Sigmoid colon (tissue), 7 donors: ENCODE results near the gene ODF4. TPM values are rescaled to one million over a fixed set of nuclear protein-coding genes. Genes with fewer than 3 reads are reported as not detected.
A peak's percentile ranks its signal among the peaks of the same experiment; 100 is the strongest.

Experiments used
- DNase-seq: peaks from one replicate; pipeline ENCODE4 v3.0.0-alpha.2; 2019
- H3K27ac ChIP-seq, 4 donors: fragments of 200-600 bp; sonication (generic); one replicate each; pipeline ENCODE4 v1.5.1; 2016 to 2019; ENCODE audit warnings: mild to moderate bottlenecking in 1 of 4
- H3K27me3 ChIP-seq, 3 donors: fragments of 200-600 bp; sonication (generic); one replicate each; pipeline ENCODE4 v1.5.1; 2019; ENCODE audit warnings: mild to moderate bottlenecking in 1 of 3
- H3K36me3 ChIP-seq, 4 donors: fragments of 200-600 bp; sonication (generic); one replicate each; pipeline ENCODE4 v1.5.1; 2016 to 2019
- H3K4me1 ChIP-seq, 4 donors: fragments of 200-600 bp; sonication (generic); one replicate each; pipeline ENCODE4 v1.5.1; 2017 to 2019
- H3K4me3 ChIP-seq, 4 donors: fragments of 200-600 bp; sonication (generic); one replicate each; pipeline ENCODE4 v1.5.1; 2017 to 2019; ENCODE audit warnings: mild to moderate bottlenecking in 2 of 4, moderate library complexity in 1 of 4
- H3K9me3 ChIP-seq, 4 donors: fragments of 200-600 bp in 3 of 4; sonication (generic) in 3 of 4; one replicate each; pipeline versions ENCODE4 v1.5.1 to v1.6.1; 2013 to 2019
- EP300 ChIP-seq, 4 donors: sonication (generic); formaldehyde crosslinking; IDR thresholded peaks; one replicate each; pipeline ENCODE4 v1.6.1; 2017; ENCODE audit warnings: antibody characterized with exemption in 4 of 4
- POLR2A ChIP-seq, 2 donors: fragments of 450-650 bp; IDR thresholded peaks; one replicate each; pipeline ENCODE4 v1.6.1; 2016; ENCODE audit warnings: antibody characterized with exemption in 2 of 2, mild to moderate bottlenecking in 2 of 2, moderate library complexity in 2 of 2
- POLR2AphosphoS5 ChIP-seq, 4 donors: sonication (generic); formaldehyde crosslinking; IDR thresholded peaks; one replicate each; pipeline ENCODE4 v1.6.1; 2017; ENCODE audit warnings: antibody characterized with exemption in 4 of 4
- WGBS, 2 donors: extraction: QIAGEN DNeasy Blood & Tissue Kit; methylation state at CpG; one replicate each; pipeline ENCODE4 v1.1.7; 2013; 5-methylcytosine and 5-hydroxymethylcytosine counted together
- intact Hi-C: fragments of 100-400 bp; cut with DNase I; formaldehyde crosslinking; loops from one replicate; pipeline ENCODE4 v1.15.1; 2023
- polyA plus RNA-seq, 3 donors: library from polyadenylated mRNA; stranded (reverse); fragments of 200-250 nt; gene quantifications; one replicate each; pipeline ENCODE4 v1.2.3, GENCODE V29; 2013
- total RNA-seq, 4 donors: library from RNA; depleted of rRNA; stranded (reverse); fragments of >200 nt; gene quantifications; one replicate each; pipeline ENCODE4 v1.1.0, GENCODE V29; 2016
- TF ChIP-seq, protein P1 (sequence below), 4 experiments: fragments of 450-650 bp in 3 of 4; fragments of 200-600 bp in 1 of 4; IDR thresholded peaks; one replicate each; pipeline ENCODE4 v1.5.1; 2016 to 2019; ENCODE audit warnings: antibody characterized with exemption in 4 of 4, mild to moderate bottlenecking in 3 of 4, moderate library complexity in 2 of 4
- donor health status: healthy with polysubstance abuse.
- donor health status: Bipolar disorder and iron deficiency.
- donor health status: healthy.

ODF4 gene
- total and polyA plus RNA-seq, 7 donors, result not detected

DNA sequence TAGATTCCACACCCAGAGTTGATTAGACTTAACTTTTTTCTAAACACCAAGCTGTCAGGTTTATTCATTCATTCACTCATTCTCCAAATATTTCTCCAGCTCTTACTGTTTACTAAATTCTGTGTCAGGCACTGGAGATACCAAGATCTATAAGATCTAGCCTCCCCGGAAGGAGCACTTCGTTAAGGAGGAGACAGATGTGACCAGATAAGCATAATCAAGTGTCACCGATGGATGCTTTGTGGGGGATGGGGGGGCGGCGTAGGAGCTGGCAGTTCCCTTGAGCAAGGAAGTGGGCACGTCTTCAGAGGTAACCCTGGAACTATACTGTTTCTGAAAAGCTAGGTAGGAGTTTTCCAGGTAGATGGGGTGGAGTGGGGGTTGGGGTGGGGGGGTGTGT, 47.2 kb downstream of the ODF4 start:
- TF ChIP-seq EP300 (IDR thresholded peaks at IDR 0.05) (no peak), POLR2AphosphoS5 (IDR thresholded peaks at IDR 0.05) (no peak), POLR2A (IDR thresholded peaks at IDR 0.05) (no peak)
- TF ChIP-seq, protein P1, sequence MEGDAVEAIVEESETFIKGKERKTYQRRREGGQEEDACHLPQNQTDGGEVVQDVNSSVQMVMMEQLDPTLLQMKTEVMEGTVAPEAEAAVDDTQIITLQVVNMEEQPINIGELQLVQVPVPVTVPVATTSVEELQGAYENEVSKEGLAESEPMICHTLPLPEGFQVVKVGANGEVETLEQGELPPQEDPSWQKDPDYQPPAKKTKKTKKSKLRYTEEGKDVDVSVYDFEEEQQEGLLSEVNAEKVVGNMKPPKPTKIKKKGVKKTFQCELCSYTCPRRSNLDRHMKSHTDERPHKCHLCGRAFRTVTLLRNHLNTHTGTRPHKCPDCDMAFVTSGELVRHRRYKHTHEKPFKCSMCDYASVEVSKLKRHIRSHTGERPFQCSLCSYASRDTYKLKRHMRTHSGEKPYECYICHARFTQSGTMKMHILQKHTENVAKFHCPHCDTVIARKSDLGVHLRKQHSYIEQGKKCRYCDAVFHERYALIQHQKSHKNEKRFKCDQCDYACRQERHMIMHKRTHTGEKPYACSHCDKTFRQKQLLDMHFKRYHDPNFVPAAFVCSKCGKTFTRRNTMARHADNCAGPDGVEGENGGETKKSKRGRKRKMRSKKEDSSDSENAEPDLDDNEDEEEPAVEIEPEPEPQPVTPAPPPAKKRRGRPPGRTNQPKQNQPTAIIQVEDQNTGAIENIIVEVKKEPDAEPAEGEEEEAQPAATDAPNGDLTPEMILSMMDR (IDR thresholded peaks at IDR 0.05), result no peak
- Histone ChIP-seq H3K36me3 (peaks cover 0 to 2% (median 0%) of the 10 kb centered on the region in 4 donors), H3K27me3 (no peaks in the 10 kb centered on the region), H3K4me1 (peaks cover 0 to 27% (median 12%) of the 10 kb centered on the region in 4 donors), H3K4me3 (no peak overlapping the region), H3K27ac (no peak overlapping the region), H3K9me3 (no peaks in the 10 kb centered on the region)
- WGBS, 2 donors, result 86 to 88% methylated on average over 6 of the region's 6 CpGs
- DNase-seq, result peak; percentile 19
- intact Hi-C loops, result no loop called here

DNA sequence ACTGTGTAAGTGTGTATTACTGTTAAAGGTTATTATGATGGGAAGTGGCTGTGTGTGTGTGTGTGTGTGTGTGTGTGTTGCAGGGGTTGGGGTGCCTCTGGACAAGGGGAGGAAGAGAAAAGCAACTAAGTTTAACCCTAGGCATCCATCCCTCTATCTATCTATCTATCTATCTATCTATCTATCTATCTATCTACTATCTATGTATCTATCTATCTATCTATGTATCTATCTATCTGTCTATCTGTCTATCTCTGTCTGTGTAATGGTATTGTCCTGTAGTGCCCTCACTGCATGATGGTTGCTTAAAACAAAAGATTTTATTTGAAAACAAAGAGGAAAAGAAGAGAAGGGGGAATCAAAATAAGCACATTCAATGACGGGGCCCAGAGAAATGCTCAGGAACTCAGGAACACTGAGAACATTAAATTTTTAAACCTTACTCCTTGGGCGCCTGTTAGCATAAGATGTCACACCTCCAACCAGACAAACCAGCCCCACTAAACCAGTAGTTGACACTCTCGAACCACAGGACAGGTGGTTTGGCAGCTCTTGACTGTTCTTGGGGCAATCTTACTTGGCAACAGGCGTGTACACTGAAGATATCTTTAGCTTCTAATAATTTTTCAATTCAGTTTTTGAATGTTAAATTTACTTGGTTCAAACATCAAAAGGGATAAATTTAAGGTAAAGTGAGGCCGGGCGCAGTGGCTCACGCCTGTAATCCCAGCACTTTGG, 48.4 kb downstream of the ODF4 start:
- Histone ChIP-seq H3K27me3 (peaks cover 0 to 8% (median 6%) of the 10 kb centered on the region in 3 donors), H3K4me1 (peaks cover 0 to 19% (median 7%) of the 10 kb centered on the region in 4 donors), H3K27ac (no peak overlapping the region), H3K36me3 (no peaks in the 10 kb centered on the region), H3K4me3 (no peak overlapping the region), H3K9me3 (no peaks in the 10 kb centered on the region)
- 86 to 88% methylated on average over 7 of the region's 7 CpGs for WGBS, 2 donors
- peak; percentile 14 for DNase-seq
- TF ChIP-seq POLR2A (IDR thresholded peaks at IDR 0.05) (no peak), EP300 (IDR thresholded peaks at IDR 0.05) (no peak), POLR2AphosphoS5 (IDR thresholded peaks at IDR 0.05) (no peak)
- TF ChIP-seq, protein P1 (IDR thresholded peaks at IDR 0.05), result no peak
- intact Hi-C loops, result no loop called here

DNA sequence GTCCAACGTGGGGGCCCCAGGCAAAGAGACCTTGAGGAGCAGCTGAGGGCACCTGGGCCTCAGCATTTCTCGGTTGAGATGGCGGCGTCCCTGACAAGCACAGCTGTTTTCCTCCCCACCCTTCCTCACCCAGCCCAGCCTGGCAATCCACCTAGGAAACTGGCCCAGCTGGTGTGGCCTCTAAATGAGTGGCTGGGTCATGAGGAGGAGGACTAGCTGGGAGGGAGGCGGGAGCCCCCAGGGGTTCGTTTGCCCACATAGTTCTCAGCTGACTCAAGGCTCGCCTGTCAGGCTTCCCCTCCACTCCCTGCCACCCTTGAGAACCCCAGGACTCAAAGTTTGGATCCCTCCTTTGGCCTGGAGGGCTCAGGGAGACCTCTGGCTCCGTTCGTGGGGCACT, 52.1 kb downstream of the ODF4 start:
- WGBS, 2 donors, result 40 to 49% methylated on average over 9 of the region's 9 CpGs
- no peaks in the 10 kb centered on the region for H3K9me3 ChIP-seq
- H3K36me3 ChIP-seq, result no peaks in the 10 kb centered on the region
- H3K4me1 ChIP-seq, result no peaks in the 10 kb centered on the region
- H3K4me3 ChIP-seq, result no peak overlapping the region
- peaks cover 0 to 41% (median 19%) of the 10 kb centered on the region in 3 donors for H3K27me3 ChIP-seq
- intact Hi-C loops, result no loop called here
- TF ChIP-seq, protein P1 (IDR thresholded peaks at IDR 0.05), result no peak
- TF ChIP-seq EP300 (IDR thresholded peaks at IDR 0.05) (no peak), POLR2AphosphoS5 (IDR thresholded peaks at IDR 0.05) (no peak), POLR2A (IDR thresholded peaks at IDR 0.05) (no peak)
- peak; percentile 60 for DNase-seq
- H3K27ac ChIP-seq, result no peak overlapping the region

DNA sequence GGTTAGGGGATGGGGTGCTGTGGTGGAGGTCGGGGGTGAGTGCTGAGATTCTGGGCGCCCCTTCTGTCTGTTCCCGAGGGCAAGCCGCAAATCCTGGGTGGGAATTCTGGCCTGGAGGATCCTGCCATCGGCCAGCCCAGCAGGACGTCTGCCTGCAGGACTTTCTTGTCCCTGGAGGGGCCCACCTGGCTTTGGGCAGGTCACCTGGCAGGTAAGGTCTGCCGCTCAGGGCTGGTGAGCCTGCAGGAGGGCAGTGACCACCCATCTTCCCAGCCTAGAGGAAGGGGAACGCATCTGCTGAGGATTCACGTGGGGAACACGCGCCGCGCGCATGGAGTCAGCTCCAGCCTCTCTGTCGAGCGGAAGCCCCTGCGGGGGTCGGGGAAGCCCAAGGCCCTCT, 52.6 kb downstream of the ODF4 start:
- intact Hi-C loops, result no loop called here
- peaks cover 0 to 47% (median 23%) of the 10 kb centered on the region in 3 donors for H3K27me3 ChIP-seq

More for the DNA sequence above, 52.6 kb downstream of the ODF4 start:
- Histone ChIP-seq H3K4me1 (no peaks in the 10 kb centered on the region), H3K36me3 (no peaks in the 10 kb centered on the region), H3K27ac (no peak overlapping the region), H3K4me3 (no peak overlapping the region), H3K9me3 (no peaks in the 10 kb centered on the region)
- DNase-seq, result peak; percentile 51
- TF ChIP-seq EP300 (IDR thresholded peaks at IDR 0.05), result no peak
- TF ChIP-seq, protein P1 (IDR thresholded peaks at IDR 0.05), result no peak
- TF ChIP-seq POLR2AphosphoS5 (IDR thresholded peaks at IDR 0.05), result no peak
- TF ChIP-seq POLR2A (IDR thresholded peaks at IDR 0.05), result no peak
- WGBS, 2 donors, result 76 to 81% methylated on average over 18 of the region's 18 CpGs
